NT2/D1 (cell line): ENCODE data around the gene UBE2G1.

ENCODE experiments used
- SUZ12 ChIP-seq: IDR thresholded peaks from 2 replicates; pipeline ENCODE4 v1.6.1; 2011; ENCODE audit not compliant: insufficient read length, insufficient read depth; ENCODE audit errors: extremely low read depth
- ZNF274 ChIP-seq: IDR thresholded peaks from 2 replicates; pipeline ENCODE4 v1.6.1; 2011; ENCODE audit warnings: mild to moderate bottlenecking, low read depth, low read length

DNA sequence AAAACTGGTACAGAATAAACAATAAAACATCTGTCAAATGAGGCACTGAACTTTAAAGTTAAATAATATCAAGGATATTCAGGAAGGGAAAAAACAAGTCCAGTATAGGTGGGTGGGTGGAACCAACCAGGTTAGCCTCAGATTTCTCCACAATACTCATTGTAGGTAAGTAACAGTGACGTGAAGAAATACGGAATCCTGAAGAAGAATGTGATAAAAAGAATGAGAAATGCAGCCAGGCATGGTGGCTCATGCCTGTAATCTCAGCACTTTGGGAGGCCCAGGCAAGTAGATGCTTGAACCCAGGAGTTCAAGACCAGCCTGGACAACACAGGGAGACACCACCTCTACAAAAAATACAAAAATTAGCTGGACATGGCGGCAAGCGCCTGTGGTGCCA, 47.3 kb downstream of the UBE2G1 start:
- TF ChIP-seq ZNF274 (no peak), SUZ12 (no peak)
